Thoracic aorta (tissue), 2 donors: ENCODE data around the gene SKAP2. TPM values are rescaled to one million over a fixed set of nuclear protein-coding genes. Genes with fewer than 3 reads are reported as not detected.

Experiments
- ATAC-seq: fragments of 150-250 bp; one replicate; pipeline ENCODE4 v1.8.0; 2017; ENCODE audit warnings: low read depth; ENCODE audit not compliant: insufficient number of reproducible peaks, low FRiP score
- DNase-seq: peaks from one replicate; pipeline ENCODE4 v3.0.0-alpha.2; 2020; ENCODE audit warnings: low spot score
- H3K27ac ChIP-seq, 2 donors: fragments of 200-600 bp; sonication (generic); 1 replicate in 1 of 2; 2 replicates in 1 of 2; pipeline ENCODE4 v1.5.1; 2016; ENCODE audit warnings: mild to moderate bottlenecking in 2 of 2, moderate library complexity in 2 of 2
- H3K27me3 ChIP-seq: fragments of 200-600 bp; sonication (generic); replicated peaks from 2 replicates; pipeline ENCODE4 v1.6.0; 2016; ENCODE audit warnings: mild to moderate bottlenecking; ENCODE audit not compliant: insufficient read depth
- H3K36me3 ChIP-seq: fragments of 200-600 bp; sonication (generic); one replicate; pipeline ENCODE4 v1.5.1; 2016
- H3K4me1 ChIP-seq, 2 donors: fragments of 200-600 bp; sonication (generic); 1 replicate in 1 of 2; 2 replicates in 1 of 2; pipeline versions ENCODE4 v1.5.1 to v1.6.0; 2016; ENCODE audit warnings: low read depth in 2 of 2, mild to moderate bottlenecking in 1 of 2; ENCODE audit not compliant: control insufficient read depth in 1 of 2
- H3K4me3 ChIP-seq: fragments of 200-600 bp; sonication (generic); 2 replicates; pipeline ENCODE4 v1.5.1; 2016; ENCODE audit warnings: mild to moderate bottlenecking
- H3K9me3 ChIP-seq: fragments of 200-600 bp; sonication (generic); 2 replicates; pipeline ENCODE4 v1.5.1; 2016
- CTCF ChIP-seq: fragments of 200-600 bp; sonication (generic); IDR thresholded peaks from one replicate; pipeline ENCODE4 v1.5.1; 2019; ENCODE audit warnings: antibody characterized with exemption
- total RNA-seq, 2 donors: library from RNA; depleted of rRNA; stranded (reverse); fragments of >200 nt; gene quantifications; one replicate each; pipeline versions ENCODE4 v1.1.0 to v1.2.3, GENCODE V29; 2016

The SKAP2 gene
- total RNA-seq, 2 donors from 2014 or later, result 16.6 to 29.0 TPM

GRCh38 chr7:26658389-26659084 lies 205.9 kb downstream of the SKAP2 start:
- no peak for TF ChIP-seq CTCF
- H3K36me3 ChIP-seq, result no peaks in the 10 kb centered on the region
- H3K4me1 ChIP-seq, result no peaks in the 10 kb centered on the region
- ATAC-seq, result no peak
- no peak for DNase-seq
- no peak overlapping the region for H3K4me3 ChIP-seq
- no peak overlapping the region for H3K27ac ChIP-seq
- no peaks in the 10 kb centered on the region for H3K27me3 ChIP-seq
- no peaks in the 10 kb centered on the region for H3K9me3 ChIP-seq

- ATAC-seq, result no peak
- TF ChIP-seq CTCF, result no peak
- Histone ChIP-seq H3K27ac (no peak overlapping the region), H3K9me3 (no peaks in the 10 kb centered on the region), H3K4me3 (no peak overlapping the region), H3K27me3 (no peaks in the 10 kb centered on the region), H3K4me1 (no peaks in the 10 kb centered on the region), H3K36me3 (no peaks in the 10 kb centered on the region)
- no peak for DNase-seq
These were observed 206.6 kb downstream of the SKAP2 start for GRCh38 chr7:26657686-26658388.

GRCh38 chr7:26657206-26657641 lies 207.2 kb downstream of the SKAP2 start:
- Histone ChIP-seq H3K27ac (no peak overlapping the region), H3K27me3 (no peaks in the 10 kb centered on the region), H3K4me1 (no peaks in the 10 kb centered on the region), H3K4me3 (no peak overlapping the region), H3K9me3 (no peaks in the 10 kb centered on the region), H3K36me3 (no peaks in the 10 kb centered on the region)
- DNase-seq (no peak), ATAC-seq (no peak)
- no peak for TF ChIP-seq CTCF

DNA sequence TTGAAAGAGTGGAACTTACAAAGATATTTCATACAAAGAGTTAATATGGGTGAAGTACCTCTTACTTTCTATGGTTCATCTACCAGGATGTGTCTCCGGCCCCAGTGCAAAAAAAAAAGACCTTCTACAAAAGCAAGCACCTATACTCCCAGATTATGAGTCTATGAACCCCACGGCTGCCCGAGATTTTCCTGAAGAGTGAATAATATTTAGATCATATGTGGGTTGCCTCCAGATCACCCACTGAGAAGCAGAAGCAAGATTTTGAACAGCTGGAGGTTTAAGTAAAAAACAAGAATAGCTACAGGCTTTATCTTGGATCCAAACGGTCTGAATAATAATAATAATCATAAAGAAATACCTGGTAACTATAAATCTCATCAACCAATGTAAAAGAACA lies 207.7 kb downstream of the SKAP2 start:
- ATAC-seq, result no peak
- H3K4me1 ChIP-seq, result no peaks in the 10 kb centered on the region
- TF ChIP-seq CTCF, result no peak

DNA sequence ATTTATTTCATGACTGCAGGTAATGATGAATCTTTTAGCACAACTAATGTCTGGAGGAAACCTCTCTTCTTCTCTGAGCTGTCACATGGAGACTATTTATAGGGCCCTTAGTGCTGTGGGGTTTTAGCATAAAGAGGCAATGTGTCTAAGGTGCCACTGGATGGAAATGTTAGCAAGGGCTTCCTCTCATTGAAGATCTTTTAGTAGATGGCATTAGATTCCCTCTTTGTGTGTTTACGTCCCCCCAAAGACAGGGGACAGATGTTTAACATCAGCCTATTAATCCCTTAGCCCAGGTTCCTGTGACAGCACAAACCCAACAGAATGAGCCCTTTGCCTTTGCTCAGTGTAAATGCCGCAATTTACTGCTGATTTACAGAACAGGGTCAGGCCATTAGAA lies 208.6 kb downstream of the SKAP2 start:
- TF ChIP-seq CTCF, result no peak
- Histone ChIP-seq H3K27me3 (no peaks in the 10 kb centered on the region), H3K4me1 (no peaks in the 10 kb centered on the region), H3K4me3 (no peak overlapping the region), H3K27ac (no peak overlapping the region), H3K9me3 (no peaks in the 10 kb centered on the region), H3K36me3 (no peaks in the 10 kb centered on the region)
- DNase-seq (no peak), ATAC-seq (no peak)

More for the DNA sequence above, 207.7 kb downstream of the SKAP2 start:
- Histone ChIP-seq H3K9me3 (no peaks in the 10 kb centered on the region), H3K4me3 (no peak overlapping the region), H3K36me3 (no peaks in the 10 kb centered on the region), H3K27ac (no peak overlapping the region), H3K27me3 (no peaks in the 10 kb centered on the region)
- DNase-seq, result no peak
